ENCODE data around the gene PCA3.

PCA3 gene

DNA sequence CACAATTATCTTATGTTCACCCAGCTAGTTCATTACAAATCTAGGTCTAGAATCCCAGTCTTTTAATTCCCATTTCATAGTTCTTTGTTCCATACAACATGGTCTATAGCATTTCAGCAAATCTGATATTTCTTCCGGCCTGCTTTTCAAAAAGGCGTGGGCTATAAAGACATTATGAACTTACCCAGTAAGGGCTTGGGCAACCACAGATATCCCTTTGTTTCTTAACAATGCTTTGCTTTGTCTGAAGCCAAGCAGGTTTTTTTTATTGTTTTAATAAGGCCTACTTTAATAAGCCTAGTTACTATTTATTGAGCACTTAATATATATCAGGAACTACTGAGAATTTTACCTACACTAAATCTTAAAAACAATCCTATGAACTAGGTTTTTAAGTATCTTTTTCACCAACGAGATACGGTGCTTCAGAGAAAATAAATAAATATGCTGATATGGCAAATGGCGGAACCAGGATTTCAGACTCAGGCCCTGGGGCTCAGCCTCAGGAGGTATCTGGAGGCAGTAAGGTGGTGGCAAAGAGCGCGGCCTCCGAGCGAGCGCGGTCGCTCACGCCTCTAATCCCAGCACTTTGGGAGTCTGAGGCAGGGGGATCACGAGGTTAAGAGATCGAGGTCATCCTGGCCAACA, 29.7 kb downstream of the PCA3 start:
- H3F3A ChIP-seq (ENCODE audit: control insufficient read depth, insufficient read depth) = no peaks in the 10 kb centered on the region
- H3K27ac ChIP-seq (ENCODE audit: low read depth, low read length) = no peak overlapping the region
- peaks cover 3% of the 10 kb centered on the region; the same call in 1 of the 2 replicates for H3K27me3 ChIP-seq (ENCODE audit: control insufficient read depth, low read length)
- no peaks in the 10 kb centered on the region for H3K79me2 ChIP-seq (ENCODE audit: control insufficient read depth, low read length)
- H3K4me2 ChIP-seq (ENCODE audit: low read length) = no peak overlapping the region
- H3K4me1 ChIP-seq (ENCODE audit: control insufficient read depth, low read length) = no peaks in the 10 kb centered on the region
- no peaks in the 10 kb centered on the region for H3K9me3 ChIP-seq (ENCODE audit: control insufficient read depth, insufficient read depth, low read length)
- no peaks in the 10 kb centered on the region for H4K20me1 ChIP-seq (ENCODE audit: control insufficient read depth, insufficient read depth, low read depth, low read length)
- H3K9me2 ChIP-seq (replicated peaks; ENCODE audit: control insufficient read depth, low read length) = no peaks in the 10 kb centered on the region
- no peak overlapping the region for H3K4me3 ChIP-seq (ENCODE audit: low read length)
- TF ChIP-seq, protein P1, sequence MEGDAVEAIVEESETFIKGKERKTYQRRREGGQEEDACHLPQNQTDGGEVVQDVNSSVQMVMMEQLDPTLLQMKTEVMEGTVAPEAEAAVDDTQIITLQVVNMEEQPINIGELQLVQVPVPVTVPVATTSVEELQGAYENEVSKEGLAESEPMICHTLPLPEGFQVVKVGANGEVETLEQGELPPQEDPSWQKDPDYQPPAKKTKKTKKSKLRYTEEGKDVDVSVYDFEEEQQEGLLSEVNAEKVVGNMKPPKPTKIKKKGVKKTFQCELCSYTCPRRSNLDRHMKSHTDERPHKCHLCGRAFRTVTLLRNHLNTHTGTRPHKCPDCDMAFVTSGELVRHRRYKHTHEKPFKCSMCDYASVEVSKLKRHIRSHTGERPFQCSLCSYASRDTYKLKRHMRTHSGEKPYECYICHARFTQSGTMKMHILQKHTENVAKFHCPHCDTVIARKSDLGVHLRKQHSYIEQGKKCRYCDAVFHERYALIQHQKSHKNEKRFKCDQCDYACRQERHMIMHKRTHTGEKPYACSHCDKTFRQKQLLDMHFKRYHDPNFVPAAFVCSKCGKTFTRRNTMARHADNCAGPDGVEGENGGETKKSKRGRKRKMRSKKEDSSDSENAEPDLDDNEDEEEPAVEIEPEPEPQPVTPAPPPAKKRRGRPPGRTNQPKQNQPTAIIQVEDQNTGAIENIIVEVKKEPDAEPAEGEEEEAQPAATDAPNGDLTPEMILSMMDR (IDR thresholded peaks at IDR 0.05; ENCODE audit: low read depth, low read length, poor library complexity, severe bottlenecking) = no peak
- no peak for TF ChIP-seq EZH2phosphoT487 (IDR thresholded peaks at IDR 0.05; ENCODE audit: borderline replicate concordance, low read length)
- H3K36me3 ChIP-seq (ENCODE audit: control insufficient read depth, low read length) = no peaks in the 10 kb centered on the region

DNA sequence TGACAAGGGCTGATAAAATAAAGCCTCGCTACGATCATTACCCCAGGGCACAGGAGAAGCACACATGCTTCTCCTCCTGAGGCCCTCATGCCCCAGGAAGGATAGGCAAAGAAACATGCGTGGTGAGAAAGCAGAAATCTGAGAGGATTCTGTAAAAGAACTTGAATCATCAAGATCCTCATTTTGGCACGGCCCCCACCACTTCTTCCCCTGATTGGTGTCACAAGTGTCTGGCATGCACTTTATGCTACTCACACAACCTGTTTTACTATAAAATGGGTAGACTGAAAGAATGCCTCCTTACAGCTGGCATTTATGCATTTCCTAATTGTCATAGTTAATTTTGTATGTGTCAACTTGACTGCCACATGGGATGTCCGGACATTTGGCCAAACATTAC, 32.1 kb downstream of the PCA3 start:
- Histone ChIP-seq H3K79me2 (ENCODE audit: control insufficient read depth, low read length) (no peaks in the 10 kb centered on the region), H3K9me2 (replicated peaks; ENCODE audit: control insufficient read depth, low read length) (no peaks in the 10 kb centered on the region), H3K27me3 (ENCODE audit: control insufficient read depth, low read length) (peaks cover 3% of the 10 kb centered on the region; the same call in 1 of the 2 replicates)

DNA sequence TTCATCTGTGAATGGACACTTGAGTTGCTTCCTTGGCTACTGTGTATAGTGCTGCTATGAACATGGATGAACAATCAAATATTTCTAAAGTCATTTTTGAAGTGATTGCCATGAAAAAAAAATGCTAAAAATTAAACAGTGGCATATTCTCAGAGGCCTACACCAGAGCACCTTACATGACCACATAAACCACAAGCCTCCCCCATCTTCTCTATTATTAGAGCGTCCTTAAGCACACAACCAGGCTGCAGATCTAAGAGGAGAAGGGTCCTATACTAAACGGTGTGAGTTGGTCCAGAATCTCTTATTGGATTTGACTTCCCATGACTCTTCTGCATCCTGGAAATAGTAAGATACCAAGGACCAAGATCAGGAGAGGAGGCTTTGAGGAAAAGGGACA, 34.3 kb downstream of the PCA3 start:
- H3K27ac ChIP-seq (ENCODE audit: low read depth, low read length) = no peak overlapping the region
- no peaks in the 10 kb centered on the region for H3K4me1 ChIP-seq (ENCODE audit: control insufficient read depth, low read length)
- H3K9me2 ChIP-seq (replicated peaks; ENCODE audit: control insufficient read depth, low read length) = no peaks in the 10 kb centered on the region
- TF ChIP-seq EZH2phosphoT487 (IDR thresholded peaks at IDR 0.05; ENCODE audit: borderline replicate concordance, low read length) = no peak
- TF ChIP-seq, protein P1 (IDR thresholded peaks at IDR 0.05; ENCODE audit: low read depth, low read length, poor library complexity, severe bottlenecking) = no peak
- no peak overlapping the region for H3K4me2 ChIP-seq (ENCODE audit: low read length)
- H3K9me3 ChIP-seq (ENCODE audit: control insufficient read depth, insufficient read depth, low read length) = no peaks in the 10 kb centered on the region
- H3F3A ChIP-seq (ENCODE audit: control insufficient read depth, insufficient read depth) = no peaks in the 10 kb centered on the region
- H3K79me2 ChIP-seq (ENCODE audit: control insufficient read depth, low read length) = no peaks in the 10 kb centered on the region
- H4K20me1 ChIP-seq (ENCODE audit: control insufficient read depth, insufficient read depth, low read depth, low read length) = no peaks in the 10 kb centered on the region
- peaks cover 3% of the 10 kb centered on the region for H3K27me3 ChIP-seq (ENCODE audit: control insufficient read depth, low read length)
- H3K36me3 ChIP-seq (ENCODE audit: control insufficient read depth, low read length) = no peaks in the 10 kb centered on the region
- H3K4me3 ChIP-seq (ENCODE audit: low read length) = no peak overlapping the region

More for the DNA sequence above, 32.1 kb downstream of the PCA3 start:
- H3K27ac ChIP-seq (ENCODE audit: low read depth, low read length) = no peak overlapping the region
- H3F3A ChIP-seq (ENCODE audit: control insufficient read depth, insufficient read depth) = no peaks in the 10 kb centered on the region
- no peaks in the 10 kb centered on the region for H3K36me3 ChIP-seq (ENCODE audit: control insufficient read depth, low read length)
- H4K20me1 ChIP-seq (ENCODE audit: control insufficient read depth, insufficient read depth, low read depth, low read length) = no peaks in the 10 kb centered on the region
- no peak overlapping the region for H3K4me3 ChIP-seq (ENCODE audit: low read length)
- H3K4me1 ChIP-seq (ENCODE audit: control insufficient read depth, low read length) = no peaks in the 10 kb centered on the region
- no peak overlapping the region for H3K4me2 ChIP-seq (ENCODE audit: low read length)
- no peaks in the 10 kb centered on the region for H3K9me3 ChIP-seq (ENCODE audit: control insufficient read depth, insufficient read depth, low read length)
- TF ChIP-seq, protein P1 (IDR thresholded peaks at IDR 0.05; ENCODE audit: low read depth, low read length, poor library complexity, severe bottlenecking) = no peak
- TF ChIP-seq EZH2phosphoT487 (IDR thresholded peaks at IDR 0.05; ENCODE audit: borderline replicate concordance, low read length) = no peak

Data from DOHH2 (cell line).